ENCODE results near the gene RAC3.

Gene RAC3

DNA sequence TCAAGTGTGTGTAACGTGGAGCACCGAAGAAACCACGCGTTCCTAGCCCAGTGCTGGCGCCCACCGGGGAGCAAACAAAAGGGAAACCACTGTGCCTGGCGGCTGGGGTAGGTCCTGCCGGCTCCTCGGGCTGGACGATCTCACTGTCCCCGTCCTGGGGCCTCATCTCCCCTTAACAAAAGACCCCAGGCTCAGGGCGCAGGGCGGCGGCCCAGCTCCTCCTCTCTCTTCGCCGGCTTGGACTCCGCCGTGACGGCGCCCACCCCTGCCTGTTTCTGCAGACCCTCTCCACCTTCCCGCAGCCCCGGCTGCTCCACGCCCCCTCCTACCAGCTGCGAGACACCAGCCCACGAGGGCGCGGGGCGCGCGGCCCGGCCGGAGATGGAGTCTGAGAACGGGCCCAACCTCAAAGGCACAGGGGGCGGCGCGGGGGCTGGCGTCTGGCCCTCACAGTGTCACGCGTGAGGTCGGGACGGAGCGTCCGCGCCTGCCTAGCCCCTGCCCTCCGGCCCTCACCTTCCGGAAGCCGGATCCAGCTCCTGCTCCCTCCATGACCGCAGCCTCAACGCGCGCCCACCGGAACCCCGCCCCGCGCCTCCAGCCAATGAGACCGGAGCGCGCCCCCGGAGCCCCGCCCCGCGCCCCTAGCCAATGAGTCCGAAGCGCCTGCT lies 9.0 kb upstream of the RAC3 start, which contains the start of gene CENPX:
TSS of gene CENPX (minus strand) at position 569 of the 671 bp plus-strand sequence. CDS start at position 552, 17 bp downstream.
- FAIRE-seq (no peak), DNase-seq (ENCODE audit: insufficient read length, low spot score) (no peak)

DNA sequence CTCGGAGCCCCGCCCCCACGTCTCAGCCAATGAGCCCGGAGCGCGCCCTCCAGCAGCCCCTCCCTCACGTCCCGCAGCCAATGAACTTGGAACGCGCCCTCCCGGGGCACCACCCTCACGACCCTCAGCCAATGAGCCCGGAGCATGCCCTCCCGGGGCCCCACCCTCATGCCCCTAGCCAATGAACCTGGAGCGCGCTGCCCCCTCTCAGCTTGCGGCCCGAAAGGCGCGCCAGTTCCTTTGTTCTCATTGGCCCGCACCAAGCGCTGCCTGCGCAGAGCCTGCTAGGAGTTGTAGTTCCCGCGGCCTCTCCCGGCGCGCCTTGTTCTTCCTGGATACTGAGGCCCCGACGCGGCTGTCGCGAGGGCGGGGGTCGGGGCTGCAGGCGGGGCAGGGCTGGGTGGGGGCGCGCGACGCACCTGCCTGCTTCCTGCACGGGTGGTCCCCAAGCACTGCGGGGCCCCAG lies 8.5 kb upstream of the RAC3 start, which contains the start of gene LRRC45:
TSS of gene LRRC45 (plus strand) at position 325 of the 466 bp plus-strand sequence. CDS start 339 bp downstream, outside the sequence.
- peak; percentile 99 for FAIRE-seq

DNA sequence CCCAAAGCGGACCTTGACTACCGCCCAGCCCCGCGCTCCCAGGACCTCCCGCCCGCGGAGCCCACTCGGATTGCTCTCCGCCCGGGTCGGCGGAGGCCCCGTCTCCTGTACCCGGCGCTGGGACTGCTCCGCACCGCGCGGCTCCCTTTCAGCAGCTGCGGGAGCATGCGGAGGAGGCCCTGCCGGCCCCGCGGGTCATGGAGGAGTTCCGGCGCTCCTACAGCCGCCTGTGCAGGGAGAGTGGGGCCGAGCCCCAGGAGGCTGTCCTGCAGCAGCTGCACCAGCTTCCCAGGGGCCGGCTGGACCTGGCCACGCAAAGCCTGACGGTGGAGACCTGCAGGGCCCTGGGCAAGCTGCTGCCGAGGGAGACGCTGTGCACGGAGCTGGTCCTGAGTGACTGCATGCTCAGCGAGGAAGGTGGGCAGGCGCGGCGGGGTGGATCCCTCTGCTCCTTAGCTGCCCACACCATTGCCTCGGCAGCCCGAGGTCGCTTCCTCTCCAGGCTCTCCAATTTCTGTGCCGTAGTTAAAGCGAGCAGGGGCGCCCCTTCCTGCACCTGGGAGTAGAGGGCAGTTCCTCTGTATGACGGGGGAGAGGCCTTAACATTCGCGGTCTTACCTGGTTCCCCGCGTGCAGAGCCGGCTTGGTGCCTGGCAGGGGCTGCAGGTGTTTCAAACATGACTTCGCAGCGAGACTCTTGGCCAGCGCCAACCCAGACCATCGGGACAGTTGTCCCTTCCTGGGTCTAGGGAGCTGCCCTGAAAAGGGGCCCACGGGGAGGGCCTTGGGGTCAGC lies 7.8 kb upstream of the RAC3 start:
- FAIRE-seq: peak; percentile 85
- no peak for DNase-seq (ENCODE audit: insufficient read length, low spot score)

More for the DNA sequence above, 8.5 kb upstream of the RAC3 start, which contains the start of gene LRRC45:
- peak; percentile 99 for DNase-seq (ENCODE audit: insufficient read length, low spot score)

DNA sequence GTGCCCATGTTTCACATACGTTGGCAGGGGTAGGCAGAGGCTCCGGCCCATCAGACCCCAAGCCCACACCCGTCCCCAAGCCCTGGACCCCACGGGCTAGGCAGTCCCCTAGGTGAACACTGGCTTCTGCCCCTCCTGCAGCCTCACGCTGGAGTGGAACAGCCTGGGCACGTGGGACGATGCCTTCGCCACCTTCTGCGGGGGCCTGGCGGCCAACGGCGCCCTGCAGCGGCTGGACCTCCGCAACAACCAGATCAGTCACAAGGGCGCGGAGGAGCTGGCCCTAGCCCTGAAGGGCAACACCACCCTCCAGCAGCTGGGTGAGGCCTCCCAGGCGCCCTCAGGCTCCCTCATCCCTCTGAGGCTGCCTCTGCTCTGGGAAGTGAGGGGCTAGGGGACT lies 6.6 kb upstream of the RAC3 start:
- no peak for FAIRE-seq
- DNase-seq (ENCODE audit: insufficient read length, low spot score): no peak

DNA sequence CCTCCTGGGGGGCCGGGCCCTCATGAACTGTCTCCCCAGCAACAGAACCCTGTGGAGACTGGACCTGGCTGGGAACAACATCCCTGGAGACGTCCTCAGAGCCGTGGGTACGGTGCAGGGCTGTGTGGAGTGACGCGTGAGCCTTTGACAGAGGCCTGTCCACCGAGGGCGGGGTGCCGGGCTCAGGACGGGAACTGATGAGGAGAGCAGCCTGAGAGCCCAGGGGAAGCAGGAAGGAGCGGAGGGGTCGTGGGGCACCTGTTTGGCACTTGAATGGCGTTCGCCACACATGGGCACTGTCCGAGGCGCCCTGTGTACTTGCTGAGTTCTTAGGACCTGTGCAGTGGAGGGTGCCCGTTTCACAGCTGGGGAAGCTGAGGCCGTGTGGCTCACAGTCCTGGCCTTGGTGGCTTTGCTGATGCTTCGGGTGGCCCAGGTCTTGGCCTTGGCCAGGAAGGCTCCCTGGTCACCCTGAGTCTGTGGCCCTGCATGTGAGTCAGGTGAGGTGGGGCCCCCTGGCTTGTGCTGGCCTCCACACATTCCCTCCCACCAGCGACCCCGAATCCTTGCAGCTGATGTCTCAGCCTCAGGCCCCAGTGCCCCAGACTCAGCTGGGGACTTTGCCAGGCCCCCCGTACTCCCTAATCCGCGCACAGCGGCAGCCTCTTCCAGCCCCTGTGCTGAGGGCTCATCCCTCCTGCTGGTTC lies 5.9 kb upstream of the RAC3 start:
- DNase-seq (ENCODE audit: insufficient read length, low spot score): no peak
- FAIRE-seq: no peak

DNA sequence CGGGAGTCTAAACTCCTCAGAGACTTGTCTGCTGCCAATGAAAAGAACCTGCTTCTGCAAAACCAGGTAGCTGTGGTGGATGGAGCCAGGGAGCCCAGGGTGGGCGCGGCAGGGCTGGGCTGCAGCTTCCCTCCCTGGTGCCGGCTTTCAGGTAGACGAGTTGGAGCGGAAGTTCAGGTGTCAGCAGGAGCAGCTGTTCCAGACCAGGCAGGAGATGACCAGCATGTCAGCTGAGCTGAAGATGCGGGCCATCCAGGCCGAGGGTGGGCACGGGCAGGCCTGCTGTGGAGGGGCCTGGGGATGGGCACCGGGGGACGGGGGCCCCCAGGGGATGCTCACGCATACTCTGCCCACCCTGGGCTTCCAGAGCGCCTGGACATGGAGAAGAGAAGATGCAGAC lies 3.2 kb upstream of the RAC3 start:
- FAIRE-seq (no peak), DNase-seq (ENCODE audit: insufficient read length, low spot score) (no peak)

DNA sequence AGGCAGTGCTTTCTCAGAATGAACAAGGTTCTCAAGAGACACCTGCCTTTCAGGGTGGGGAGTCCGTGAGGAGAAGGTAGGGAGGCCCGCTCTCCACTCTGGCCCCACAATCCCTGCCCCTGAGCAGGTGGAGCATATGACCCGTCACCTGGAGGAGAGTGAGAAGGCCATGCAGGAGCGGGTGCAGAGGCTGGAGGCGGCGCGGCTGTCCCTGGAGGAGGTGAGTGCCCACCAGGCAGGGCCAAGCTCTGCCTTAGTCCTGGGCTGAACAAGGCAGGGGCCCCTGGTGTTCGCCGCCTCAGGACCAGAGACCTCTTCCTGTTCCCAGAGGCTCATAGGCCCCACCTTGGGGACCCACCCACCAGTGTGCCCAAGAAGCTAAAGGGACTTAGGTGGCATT lies 2.5 kb upstream of the RAC3 start:
- no peak for FAIRE-seq
- DNase-seq (ENCODE audit: insufficient read length, low spot score): no peak

DNA sequence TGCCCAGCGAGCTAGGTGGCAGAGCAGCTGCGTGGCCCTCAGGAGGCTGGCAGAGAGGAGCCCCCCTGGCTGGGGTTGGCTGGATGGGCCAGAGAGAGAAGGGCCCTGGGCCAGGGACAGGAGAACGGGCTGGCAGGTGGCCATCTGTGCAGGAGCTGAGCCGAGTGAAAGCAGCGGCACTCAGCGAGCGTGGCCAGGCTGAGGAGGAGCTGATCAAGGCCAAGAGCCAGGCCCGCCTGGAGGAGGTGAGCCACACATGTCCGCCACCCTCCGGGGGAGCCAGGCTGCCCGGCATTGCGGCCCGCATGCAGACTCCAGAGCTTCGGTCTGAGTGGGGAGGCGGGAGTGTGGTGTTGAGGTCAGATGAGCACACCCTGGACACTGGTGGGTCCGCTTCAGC lies 2.1 kb upstream of the RAC3 start:
- no peak for FAIRE-seq

DNA sequence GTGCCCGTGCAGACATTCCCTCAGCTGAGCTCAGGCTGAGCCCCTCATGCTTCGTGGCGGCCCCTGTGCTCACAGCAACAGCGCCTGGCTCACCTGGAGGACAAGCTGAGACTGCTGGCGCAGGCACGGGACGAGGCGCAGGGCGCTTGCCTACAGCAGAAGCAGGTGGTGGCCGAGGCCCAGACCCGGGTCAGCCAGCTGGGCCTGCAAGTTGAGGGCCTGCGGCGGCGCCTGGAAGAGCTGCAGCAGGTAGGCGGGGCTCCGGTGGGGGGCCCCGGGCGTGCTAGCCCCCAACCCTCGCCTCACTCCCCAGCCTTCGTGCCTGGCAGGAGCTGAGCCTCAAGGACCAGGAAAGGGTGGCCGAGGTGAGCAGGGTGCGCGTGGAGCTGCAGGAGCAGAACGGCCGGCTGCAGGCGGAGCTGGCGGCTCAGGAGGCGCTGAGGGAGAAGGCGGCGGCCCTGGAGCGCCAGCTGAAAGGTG lies 1.4 kb upstream of the RAC3 start:
- DNase-seq (ENCODE audit: insufficient read length, low spot score) (no peak), FAIRE-seq (no peak)

More for the DNA sequence above, 2.1 kb upstream of the RAC3 start:
- DNase-seq (ENCODE audit: insufficient read length, low spot score): no peak

DNA sequence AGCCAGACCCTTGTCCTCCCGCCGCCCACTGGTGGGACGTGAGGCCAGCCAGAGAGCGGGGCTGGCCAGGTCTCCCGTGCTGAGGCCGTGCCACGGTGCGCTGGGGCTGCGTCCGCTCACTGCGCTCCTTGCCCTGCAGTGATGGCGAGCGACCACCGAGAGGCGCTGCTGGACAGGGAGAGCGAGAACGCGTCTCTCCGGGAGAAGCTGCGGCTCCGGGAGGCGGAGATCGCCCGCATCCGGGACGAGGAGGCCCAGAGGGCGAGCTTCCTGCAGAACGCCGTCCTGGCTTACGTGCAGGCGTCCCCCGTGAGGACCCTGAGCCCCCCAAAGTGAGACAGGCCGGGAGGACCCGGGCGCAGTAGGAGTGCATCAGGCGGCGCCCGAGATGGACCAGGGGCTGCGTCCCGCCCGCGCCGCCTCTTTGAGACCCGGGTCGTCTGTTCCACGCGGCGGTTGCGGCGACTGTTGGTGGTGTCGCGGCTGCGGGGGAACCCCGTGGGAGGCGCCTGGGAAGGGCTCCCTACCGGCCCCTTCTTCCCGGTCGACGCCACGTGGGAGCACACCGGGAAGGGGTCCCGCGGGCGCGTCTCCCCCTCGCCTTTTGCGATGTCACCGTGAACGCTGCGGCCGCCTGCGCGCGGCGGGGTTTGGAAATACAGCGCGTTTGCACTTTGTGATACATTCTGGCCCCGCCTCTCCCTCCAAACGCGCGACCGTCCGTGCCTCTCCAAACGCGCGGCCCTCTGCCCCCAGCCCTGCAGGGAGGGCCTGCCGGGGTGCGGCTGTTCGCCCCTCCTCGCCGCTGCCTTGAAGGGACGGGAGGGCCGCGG lies 792 bp upstream of the RAC3 start:
- DNase-seq (ENCODE audit: insufficient read length, low spot score) (peak; percentile 96), FAIRE-seq (peak; percentile 89)

DNA sequence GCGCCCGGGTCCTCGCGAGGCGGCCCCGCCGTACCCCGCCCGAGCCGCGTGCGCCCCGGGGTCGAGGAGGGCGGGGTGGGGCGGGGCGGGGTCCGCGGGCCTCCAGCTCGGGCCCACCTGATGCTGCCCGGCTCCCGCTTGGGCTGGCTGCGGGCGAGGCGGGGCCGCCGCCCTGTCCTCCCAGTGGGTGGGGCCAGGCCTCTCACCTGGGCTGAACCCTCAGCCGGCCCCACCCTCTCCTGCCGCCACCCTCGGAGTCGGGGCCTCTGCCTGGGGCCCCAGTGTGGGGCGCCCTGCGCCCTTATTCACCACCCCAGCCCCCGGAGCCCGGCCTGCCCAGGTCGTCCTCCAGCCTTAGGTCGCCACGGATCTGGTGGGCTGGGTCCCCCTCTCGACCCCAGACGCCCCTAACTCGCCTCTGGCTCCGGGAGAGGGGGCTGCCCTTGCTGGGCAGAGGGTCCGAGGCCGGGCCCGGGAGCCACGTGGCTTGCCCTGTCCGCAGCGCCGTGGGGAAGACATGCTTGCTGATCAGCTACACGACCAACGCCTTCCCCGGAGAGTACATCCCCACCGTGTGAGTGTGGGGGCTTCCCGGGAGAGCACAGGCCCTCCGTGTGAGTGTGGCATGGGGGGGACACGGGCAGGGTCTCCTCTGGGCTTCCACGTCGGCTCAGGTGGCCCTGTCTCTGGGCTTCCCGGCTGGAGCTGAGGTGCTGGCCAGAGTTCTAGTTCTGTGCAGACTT lies 578 bp downstream of the RAC3 start:
- FAIRE-seq: no peak

DNA sequence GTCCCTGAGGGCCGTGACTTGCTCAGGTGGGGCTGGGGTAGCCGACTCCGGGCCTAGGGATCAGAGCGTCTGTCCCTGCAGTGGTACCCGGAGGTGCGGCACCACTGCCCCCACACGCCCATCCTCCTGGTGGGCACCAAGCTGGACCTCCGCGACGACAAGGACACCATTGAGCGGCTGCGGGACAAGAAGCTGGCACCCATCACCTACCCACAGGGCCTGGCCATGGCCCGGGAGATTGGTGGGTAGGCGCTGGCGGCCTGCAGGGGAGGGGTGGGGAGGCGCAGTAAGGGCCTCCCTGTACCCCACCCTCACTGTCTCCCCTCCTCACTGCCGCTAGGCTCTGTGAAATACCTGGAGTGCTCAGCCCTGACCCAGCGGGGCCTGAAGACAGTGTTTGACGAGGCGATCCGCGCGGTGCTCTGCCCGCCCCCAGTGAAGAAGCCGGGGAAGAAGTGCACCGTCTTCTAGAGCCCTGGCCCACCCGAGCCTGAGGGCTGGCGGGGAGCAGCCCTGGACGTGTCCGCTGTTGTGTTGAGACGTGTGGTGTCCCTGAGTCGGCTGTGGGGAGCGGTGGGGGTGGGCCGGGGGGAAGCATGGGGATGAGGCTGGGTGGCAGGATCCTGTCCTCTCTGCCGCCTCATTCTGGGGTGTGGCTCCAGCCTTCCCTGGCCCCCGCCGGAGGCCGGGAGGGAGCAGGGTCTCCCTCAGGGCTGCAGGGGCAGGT lies 2.0 kb downstream of the RAC3 start:
- FAIRE-seq (no peak), DNase-seq (ENCODE audit: insufficient read length, low spot score) (no peak)

More for the DNA sequence above, 578 bp downstream of the RAC3 start:
- DNase-seq (ENCODE audit: insufficient read length, low spot score): no peak

DNA sequence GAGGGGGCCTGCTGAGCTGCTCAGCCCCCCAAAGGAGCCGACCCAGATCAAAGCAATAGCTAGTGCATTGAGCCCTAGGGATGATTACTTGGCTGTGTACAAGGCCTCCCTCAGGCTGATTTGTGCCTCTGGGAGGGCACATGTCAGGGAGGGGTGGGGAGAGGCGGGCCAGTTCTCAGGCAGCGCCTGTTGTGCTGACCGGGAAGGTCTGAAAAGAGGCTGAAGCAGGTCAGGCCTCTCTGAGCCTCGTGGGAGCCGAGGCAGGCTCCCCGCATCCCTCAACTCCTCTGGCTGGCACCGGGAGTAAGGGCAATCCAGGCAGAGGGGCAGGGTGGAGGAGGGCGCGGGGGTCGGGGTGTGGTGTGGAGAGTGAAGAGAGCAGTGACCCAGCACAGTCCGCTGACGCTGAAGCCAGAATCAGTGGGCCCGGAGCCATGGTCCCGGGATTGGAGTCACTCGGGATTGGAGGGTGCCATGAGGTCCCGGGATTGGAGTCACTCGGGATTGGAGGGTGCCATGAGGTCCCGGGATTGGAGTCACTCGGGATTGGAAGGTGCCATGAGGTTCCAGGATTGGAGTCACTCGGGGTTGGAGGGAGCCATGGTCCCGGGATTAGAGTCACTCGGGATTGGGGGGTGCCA lies 3.0 kb downstream of the RAC3 start:
- FAIRE-seq (no peak), DNase-seq (ENCODE audit: insufficient read length, low spot score) (no peak)

DNA sequence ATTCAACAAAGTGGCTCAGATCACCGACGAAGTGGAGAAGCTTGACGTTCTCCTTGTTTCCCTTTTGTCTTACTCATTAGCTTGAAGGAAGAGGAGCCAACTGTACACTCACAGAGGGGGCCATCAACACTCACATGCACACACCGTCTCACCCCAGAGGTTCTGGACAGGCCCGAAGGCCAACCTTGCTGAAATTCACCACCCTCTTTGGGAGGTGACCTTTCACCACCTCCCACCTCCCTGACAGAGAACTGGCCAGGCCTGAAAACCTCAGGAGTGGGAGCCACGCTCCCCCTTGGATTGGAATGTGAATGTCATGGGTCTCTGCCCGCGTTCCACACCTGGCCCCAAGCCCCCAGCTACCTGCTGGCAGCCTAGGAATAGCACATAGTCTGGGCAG lies 4.0 kb downstream of the RAC3 start:
- FAIRE-seq: no peak
- DNase-seq (ENCODE audit: insufficient read length, low spot score): no peak

DNA sequence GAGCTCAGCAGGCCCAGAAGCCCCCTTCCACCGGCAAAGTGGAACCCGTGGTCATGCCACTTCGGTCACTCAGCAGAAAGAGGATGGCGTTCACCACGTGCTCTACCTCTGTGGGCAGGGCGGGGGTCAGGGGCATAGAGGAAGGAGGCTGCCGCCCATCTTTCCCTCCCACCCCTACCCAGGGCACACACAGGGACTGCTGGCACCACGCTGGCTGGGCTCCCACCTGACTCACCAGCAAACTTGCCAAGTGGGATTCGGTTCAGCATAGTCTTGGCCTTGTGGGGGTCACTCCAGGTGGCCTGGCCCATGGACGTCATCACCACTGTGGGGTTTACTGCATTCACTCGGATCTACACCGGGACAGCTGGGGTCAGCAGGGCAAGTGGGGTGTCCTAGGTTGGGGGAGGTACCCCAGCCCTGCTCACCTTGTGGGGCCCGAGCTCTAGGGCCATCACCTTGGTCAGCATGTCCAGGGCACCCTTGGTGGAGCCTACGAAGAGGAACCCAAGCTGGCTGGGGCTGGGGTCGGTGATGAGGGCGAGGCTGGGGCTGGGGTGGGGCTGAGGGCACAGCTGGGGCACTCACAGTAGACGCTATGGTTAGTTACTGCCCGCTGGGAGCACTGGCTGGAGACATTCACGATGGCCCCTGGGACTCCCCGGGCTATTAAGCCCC lies 4.6 kb downstream of the RAC3 start:
- DNase-seq (ENCODE audit: insufficient read length, low spot score): no peak
- FAIRE-seq: no peak

DNA sequence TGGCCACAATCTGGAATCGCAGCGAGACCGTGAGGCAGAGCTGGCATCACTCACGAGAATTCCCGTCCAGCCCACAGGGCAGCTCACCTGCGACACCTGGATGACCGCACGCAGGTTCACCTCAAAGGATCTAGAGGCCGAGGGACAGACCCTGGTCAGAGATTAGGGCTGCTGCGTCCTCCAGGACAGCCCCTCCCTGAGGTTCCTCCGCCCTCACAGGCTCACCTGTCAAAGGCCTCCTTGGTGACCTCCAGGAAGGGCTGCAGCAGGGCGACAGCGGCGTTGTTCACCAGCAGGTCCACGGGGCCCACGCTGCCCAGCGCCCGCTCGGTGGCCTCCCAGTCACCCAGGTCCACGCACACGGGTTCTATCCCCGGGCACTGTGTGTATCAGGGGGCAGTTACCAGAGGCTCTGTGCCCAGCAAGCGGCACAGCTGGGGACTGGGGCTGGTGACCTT lies 5.2 kb downstream of the RAC3 start:
- FAIRE-seq: no peak
- DNase-seq (ENCODE audit: insufficient read length, low spot score): no peak

DNA sequence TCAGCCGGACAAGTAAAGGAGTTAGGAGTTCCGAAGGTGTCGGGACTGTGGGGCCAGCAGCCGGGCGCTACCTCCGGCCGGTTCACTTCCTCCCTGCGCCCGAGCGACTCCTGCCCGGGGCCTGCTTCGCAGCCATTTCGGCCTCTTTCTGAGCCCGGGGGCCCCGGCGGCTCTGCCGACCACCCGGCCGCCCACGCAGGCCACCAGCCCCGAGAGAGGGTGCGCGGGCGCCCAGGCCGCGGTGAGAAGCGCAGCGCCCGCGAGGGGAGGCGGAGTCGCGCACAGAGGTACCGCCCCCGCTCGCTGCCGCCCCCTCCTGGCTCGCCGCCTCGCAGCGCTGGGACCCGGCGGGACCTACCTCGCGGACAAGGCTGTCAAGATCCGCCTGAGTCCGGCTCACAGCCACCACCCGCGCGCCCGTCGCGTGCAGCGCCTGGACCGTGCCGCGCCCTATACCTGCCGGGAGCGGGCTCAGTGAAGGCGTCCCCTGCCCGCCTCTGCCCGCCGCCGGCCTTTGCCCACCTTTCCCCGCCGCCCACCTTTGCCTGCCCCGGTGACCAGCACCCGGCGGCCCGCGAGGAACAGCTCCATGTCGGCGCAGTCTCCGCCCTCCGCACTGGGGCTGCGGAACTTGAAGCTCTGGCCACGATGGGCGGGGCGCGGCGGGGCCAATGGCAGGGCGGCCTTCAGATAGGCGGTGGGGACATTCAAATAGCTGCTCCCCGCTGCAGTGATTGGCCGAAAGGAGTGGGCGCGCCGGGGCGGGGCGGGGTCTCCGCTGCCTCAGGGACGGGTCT lies 5.8 kb downstream of the RAC3 start, which contains the start of gene DCXR:
TSS of gene DCXR (minus strand) at position 606 of the 797 bp plus-strand sequence. CDS start at position 591, 15 bp downstream.
- DNase-seq (ENCODE audit: insufficient read length, low spot score) (peak; percentile 99), FAIRE-seq (peak; percentile 95)

Data from GM19239 (cell line).